GM19035 (cell line): ENCODE results near the gene HTT-AS.
"Not testable (repeated sequence)": the region's sequence is repeated elsewhere in the genome, so short reads cannot be mapped to it uniquely, and the experiment has no call there.

Experiments
- ATAC-seq: cut with Tn5 transposase; IDR thresholded peaks from one replicate; pipeline ENCODE4 v1.9.1; 2021; ENCODE audit not compliant: unreplicated experiment

Gene HTT-AS

DNA sequence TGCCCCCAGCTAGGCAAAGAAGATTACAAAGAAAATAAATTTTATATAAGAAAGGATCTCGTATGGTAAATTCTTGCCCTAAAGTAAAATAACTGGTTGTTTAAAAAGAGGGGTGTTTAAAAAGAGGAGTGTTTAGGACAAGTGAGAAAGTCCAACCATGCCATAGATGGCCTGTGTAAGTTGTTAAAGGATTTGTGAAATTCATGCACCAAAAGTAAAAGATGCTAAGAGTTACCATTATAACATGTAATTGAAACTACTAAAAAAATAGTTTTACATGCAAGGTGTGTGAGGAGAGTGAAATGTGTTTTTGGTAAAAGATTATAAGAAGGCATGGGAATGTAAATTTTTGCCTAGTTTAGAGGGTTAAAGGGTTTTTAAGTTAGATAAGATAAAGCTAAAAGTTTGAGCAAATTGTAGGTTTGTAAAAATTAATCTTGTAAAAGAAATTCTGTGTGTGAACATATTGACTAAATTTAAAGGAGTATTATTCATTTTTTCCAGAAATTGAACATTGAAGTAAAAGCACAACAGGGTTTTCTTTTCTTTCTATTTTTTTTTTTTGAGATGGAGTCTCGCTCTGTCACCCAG is 20.1 kb downstream of the HTT-AS start:
- ATAC-seq = no peak

DNA sequence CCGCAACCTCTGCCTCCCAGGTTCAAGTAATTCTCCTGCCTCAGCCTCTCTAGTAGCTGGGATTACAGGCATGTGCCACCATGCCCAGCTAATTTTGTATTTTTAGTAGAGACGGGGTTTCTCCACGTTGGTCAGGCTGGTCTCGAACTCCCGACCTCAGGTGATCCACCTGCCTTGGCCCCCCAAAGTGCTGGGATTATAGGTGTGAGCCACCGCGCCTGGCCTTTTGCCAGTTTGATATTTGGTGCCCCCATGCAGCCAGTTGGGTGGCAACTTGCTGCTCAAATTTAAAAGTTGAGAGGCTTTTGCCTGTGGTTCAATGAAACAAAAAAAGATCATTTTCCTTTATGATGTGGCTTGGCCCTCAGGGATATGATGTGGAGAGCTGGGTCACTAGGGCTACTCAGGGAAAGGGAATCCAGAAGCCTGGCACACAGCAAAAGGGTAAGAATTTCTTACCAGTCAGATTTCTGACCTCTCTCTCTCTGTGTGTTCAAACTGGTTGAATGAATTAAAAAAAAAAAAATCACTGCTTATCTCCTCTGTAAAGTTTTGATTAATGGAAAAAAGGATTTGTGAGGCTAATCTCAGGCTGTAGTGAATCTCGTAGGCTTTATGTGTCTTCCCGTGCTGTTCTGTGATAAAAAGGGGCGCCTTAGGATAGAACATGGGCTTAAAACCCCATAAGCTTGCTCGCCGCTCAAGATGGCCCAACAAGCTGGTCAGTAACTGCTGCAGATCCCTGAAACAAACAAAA is 23.0 kb downstream of the HTT-AS start:
- ATAC-seq = not testable (repeated sequence)

GRCh38 chr4:3047464-3048286 is 26.7 kb downstream of the HTT-AS start:
- peak; percentile 94 for ATAC-seq

DNA sequence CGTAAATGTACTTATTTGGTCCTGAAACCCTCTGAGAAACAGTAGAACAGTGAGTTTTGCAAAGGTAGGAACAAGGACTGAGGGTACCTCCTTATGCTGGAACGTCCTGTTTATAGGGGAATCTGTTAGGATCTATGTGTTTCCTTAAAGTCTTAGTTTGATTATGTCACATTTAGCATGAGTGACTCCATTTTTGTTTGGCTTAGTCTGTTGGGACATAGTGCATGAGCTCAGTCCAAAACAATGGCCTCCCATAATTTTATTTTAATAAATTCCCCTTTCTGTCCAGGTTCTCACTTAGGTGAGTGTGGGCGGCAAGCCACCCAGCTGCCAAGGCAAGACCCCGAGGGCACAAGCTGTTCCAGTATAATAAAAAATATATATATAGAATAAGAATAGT is 27.7 kb downstream of the HTT-AS start:
- ATAC-seq = no peak

DNA sequence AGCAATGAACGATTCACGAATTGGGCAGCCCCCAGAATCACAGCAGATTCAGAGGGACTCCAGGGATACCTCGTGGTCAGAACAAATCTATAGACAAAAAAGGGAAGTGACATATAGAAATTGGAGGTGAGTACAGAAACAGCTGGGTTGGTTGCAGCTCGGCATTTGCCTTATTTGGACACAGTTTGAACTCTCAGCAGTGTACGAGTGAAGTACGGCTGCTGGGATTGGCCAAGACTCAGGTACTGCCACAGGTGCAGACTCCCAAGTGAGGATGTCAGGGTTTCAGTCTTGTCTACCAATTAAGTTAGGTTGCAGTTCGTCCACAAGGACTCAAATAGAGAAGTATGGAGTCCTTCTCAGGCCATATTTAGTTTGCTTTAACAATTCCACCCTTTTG is 28.2 kb downstream of the HTT-AS start:
- no peak for ATAC-seq

DNA sequence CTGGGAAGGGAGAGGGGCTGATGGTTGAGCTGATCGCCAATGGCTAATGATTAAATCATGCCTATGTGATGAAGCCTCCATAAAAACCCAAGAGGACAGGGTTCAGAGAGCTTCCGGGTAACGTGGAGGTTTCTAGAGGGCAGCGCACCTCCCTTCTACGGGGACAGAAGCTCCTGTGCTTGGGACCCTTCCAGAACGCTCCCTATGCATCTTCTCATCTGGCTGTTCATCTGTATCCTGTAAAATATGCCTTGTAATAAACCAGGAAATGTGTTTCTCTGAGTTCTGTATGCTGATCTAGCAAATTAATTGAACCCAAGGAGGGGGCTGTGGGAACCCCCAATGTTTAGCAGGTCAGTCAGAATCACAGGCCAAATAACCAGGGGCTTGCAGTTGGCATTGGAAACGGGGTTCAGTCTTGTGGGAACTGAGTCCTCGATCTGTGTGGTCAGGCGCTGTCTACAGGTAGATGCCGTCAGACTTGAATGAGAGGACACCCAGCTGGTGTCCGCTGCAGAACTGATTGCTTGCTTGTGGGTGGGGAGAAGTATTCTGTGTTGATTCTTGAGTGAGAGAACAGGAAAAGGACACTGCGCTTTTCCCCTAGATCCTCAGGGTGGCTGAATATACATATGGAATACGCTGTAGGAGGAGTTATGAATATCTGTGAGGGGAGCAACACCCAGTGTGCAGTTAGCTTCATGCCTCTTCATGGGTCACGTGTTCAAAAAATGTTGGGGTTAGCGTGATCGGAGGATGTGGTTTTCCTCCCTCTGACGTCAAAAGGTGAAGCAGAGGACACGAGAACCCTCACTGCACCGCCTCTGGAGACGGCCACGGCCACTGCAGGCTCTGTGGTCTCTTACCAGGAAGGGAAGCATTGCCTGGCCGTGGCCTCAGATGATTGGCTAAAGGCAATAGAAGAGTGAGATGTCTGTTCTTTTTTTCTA is 29.2 kb downstream of the HTT-AS start:
- ATAC-seq = no peak

- ATAC-seq = no peak
These were observed 30.9 kb downstream of the HTT-AS start for GRCh38 chr4:3043282-3044020.

DNA sequence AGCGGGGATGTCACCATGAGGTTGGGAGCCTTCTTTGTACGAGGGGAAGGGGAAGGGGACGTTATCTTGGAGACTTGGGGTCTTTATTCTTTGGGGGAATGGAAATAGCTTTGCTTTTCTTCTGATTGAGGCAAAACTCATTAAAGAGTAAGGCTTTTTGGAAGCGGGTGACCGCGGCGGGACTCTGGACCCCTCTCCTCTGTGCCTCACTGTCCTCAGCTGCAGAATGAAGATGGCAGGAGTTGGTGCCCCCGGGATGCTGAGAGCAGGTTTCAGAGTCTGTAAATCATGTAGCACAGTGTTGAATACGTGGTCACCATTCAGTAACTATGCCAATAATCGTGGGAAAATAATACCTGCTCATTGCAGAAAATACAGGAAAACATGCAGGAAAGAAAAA is 32.1 kb downstream of the HTT-AS start:
- no peak for ATAC-seq

- ATAC-seq = peak; percentile 36
These were observed 32.9 kb downstream of the HTT-AS start for GRCh38 chr4:3041192-3042142.

DNA sequence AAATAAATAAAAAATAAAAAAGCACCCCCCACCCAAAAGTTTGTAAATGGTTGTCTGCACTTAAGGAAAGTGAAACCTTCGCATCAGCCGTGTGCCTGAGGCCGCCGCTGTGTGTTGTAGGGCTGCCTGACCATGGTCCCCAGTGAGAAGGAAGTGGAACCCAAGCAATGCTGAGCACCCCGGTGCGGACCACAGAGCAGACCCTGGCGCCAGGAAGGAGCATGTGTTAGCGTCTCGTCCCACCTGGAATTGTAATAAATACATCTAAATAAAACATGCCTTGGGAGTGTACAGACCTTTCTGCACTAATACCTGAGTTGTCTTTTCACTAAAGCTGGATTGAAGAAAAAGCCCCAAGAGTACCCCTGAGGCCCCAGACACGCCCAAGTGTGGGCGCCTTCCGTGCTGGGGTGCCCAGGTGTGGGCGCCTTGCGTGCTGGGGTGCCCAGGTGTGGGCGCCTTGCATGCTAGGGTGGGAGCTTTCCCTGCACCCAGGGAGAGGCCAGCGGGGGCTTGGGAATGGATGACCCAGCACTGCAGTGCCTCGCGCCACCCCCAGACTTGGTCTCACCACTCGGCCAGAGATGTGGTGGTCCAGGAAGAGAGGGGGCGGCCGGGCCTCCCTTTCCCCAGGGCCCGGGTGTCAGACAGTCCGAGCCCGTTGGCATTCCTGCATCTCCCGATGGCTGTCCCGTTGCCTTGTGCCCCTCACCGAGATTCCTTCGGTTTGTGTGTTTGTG is 33.7 kb downstream of the HTT-AS start:
- ATAC-seq = no peak

DNA sequence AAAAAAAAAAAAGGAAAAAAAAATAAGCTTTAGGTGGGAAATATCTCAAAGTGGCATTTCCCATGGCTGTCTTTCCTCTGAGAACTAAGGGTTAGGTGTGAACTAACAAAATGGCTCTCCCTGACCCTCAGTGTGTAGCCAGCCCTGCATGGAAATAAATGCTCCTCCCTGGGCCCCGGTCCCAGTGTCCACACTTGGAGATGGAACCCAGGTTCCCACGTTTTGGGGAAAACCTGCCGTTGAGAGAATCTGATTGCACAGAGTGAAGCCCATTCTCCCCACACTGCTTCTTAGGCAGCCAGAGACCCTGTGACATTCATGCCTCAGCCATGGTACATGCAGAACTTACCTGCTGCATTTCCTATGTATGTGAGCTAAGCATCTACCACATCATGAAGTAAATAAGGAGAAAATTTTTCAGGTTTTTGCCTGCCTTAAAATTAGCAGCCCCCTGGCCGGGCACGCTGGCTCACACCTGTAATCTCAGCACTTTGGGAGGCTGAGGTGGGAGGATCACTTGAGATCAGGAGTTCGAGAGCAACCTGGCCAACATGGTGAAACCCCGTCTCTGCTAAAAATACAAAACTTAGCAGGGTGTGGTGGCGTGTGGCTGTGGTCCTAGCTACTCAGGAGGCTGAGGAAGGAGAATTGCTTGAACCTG is 34.5 kb downstream of the HTT-AS start:
- no peak for ATAC-seq

GRCh38 chr4:3037957-3038461 is 36.3 kb downstream of the HTT-AS start:
- no peak for ATAC-seq

GRCh38 chr4:3036131-3036952 is 38.0 kb downstream of the HTT-AS start:
- no peak for ATAC-seq

DNA sequence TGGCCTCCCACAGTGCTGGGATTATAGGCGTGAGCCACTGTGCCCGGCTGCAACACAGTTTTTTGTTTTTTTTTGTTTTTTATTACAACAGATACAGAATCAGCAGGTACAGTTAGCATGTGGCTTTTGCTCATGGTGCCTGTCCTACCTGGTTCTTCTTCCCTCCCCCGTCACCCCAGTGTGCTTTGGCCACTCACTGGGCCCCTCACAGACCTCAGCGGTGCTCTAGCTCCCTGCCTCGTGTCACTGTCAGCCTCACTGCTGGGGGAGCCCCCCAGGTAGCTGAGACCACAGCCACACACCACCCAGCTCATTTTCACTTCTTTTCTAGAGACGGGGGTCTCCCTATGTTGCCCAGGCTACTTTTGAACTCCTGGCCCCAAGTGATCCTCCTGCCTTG is 38.7 kb downstream of the HTT-AS start:
- ATAC-seq = no peak

- no peak for ATAC-seq
These were observed 39.1 kb downstream of the HTT-AS start for GRCh38 chr4:3035249-3035648.

DNA sequence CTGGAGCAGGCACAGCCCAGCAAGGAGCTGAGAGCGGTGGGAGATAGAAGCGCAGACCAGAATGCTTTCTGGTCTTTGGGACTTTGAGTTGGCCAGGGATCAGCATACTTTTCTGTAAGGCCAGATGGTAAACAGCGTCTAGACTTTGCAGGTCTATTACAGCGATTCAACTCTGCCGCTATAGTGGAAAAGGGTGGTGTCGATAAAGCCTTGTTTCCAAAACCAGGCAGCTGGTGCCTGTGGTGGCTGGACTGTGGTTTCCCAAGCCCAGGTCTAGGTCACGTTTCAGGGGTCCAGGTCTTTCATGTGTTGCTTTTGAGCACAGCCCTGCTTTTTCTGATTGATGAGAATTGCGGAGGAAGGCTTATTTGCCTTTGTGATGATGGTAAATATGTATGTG is 40.1 kb downstream of the HTT-AS start:
- no peak for ATAC-seq
